K562 (cell line): ENCODE data around the gene COPA. TPM values are rescaled to one million over a fixed set of nuclear protein-coding genes. Genes with fewer than 3 reads are reported as not detected.
A peak's percentile ranks its signal among the peaks of the same experiment; 100 is the strongest.

Experiments
- BACH1 ChIP-seq: fragments of 200-800 bp; sonication (Bioruptor generic); IDR thresholded peaks from 2 replicates; pipeline ENCODE4 v1.6.1; 2016; ENCODE audit warnings: missing genetic modification characterization, missing compliant biosample characterization
- ETV5 ChIP-seq: sonication (generic); formaldehyde crosslinking; IDR thresholded peaks from 2 replicates; pipeline ENCODE4 v1.4.0; 2020; ENCODE audit warnings: low read depth, mild to moderate bottlenecking, missing genetic modification reagents
- GATAD2A ChIP-seq: fragments of 450-650 bp; IDR thresholded peaks from 2 replicates; pipeline ENCODE4 v1.6.1; 2017
- HDAC2 ChIP-seq: fragments of 450-650 bp; IDR thresholded peaks from 2 replicates; pipeline ENCODE4 v1.6.1; 2016; ENCODE audit warnings: mild to moderate bottlenecking
- LARP7 ChIP-seq: fragments of 450-650 bp; IDR thresholded peaks from 2 replicates; pipeline ENCODE4 v1.6.1; 2016
- OTX1 ChIP-seq: fragments of 450-650 bp; formaldehyde crosslinking; IDR thresholded peaks from 2 replicates; pipeline ENCODE4 v1.4.0; 2022; ENCODE audit warnings: mild to moderate bottlenecking
- PTRF ChIP-seq: fragments of 450-650 bp; IDR thresholded peaks from 2 replicates; pipeline ENCODE4 v1.6.1; 2016; ENCODE audit warnings: mild to moderate bottlenecking, missing genetic modification characterization, missing compliant biosample characterization
- RHOXF2B ChIP-seq: fragments of 250-450 bp; sonication (Bioruptor Pico); conservative IDR thresholded peaks from 2 replicates; pipeline ENCODE4 v1.5.1; 2021
- RNF2 ChIP-seq: sonication (generic); IDR thresholded peaks from 2 replicates; pipeline ENCODE4 v1.6.1; 2016
- SIN3B ChIP-seq: fragments of 450-650 bp; IDR thresholded peaks from 2 replicates; pipeline ENCODE4 v1.6.1; 2017; ENCODE audit warnings: low read depth, mild to moderate bottlenecking, moderate library complexity
- TAL1 ChIP-seq: fragments of 450-650 bp; IDR thresholded peaks from 2 replicates; pipeline ENCODE4 v1.6.1; 2016; ENCODE audit warnings: mild to moderate bottlenecking
- TBL1XR1 ChIP-seq, 2 experiments: IDR thresholded peaks; 2 replicates each; pipeline ENCODE4 v1.6.1; 2012; ENCODE audit warnings: improper control_type of control experiment in 2 of 2, low read length in 2 of 2, mild to moderate bottlenecking in 1 of 2
- WHSC1 ChIP-seq: IDR thresholded peaks from one replicate; pipeline ENCODE4 v1.6.1; 2012; ENCODE audit warnings: low read length, control low read depth, inconsistent platforms
- ZNF354B ChIP-seq: fragments of 250-450 bp; sonication (Bioruptor Pico); IDR thresholded peaks from 2 replicates; pipeline ENCODE4 v1.4.0; 2020
- ZNF75A ChIP-seq: fragments of 450-650 bp; formaldehyde crosslinking; IDR thresholded peaks from 2 replicates; pipeline ENCODE4 v1.4.0; 2020; ENCODE audit warnings: mild to moderate bottlenecking
- ZNF79 ChIP-seq: fragments of 250-450 bp; sonication (Bioruptor Pico); IDR thresholded peaks from 2 replicates; pipeline ENCODE4 v1.4.0; 2020; ENCODE audit warnings: low read depth, mild to moderate bottlenecking, moderate library complexity
- polyA plus RNA-seq, 8 experiments: library from polyadenylated mRNA; depleted of rRNA in 4 of 8; stranded (reverse) in 5 of 8; unstranded in 3 of 8; fragments of >200 nt; fragmentation: Nextera tagmentation in 2 of 8; fragmentation: Illumina TruSeq in 1 of 8; extraction: Ambion mirVana in 2 of 8; extraction: Trizol in 1 of 8; gene quantifications; 2 replicates each; pipeline versions ENCODE4 v1.2.1 to v1.2.3, GENCODE V29; 2011 to 2014; ENCODE audit warnings: inconsistent platforms in 1 of 8, missing spikeins in 1 of 8
- total RNA-seq, 7 experiments: library from RNA; depleted of rRNA in 6 of 7; stranded (reverse); fragments of >200 nt in 6 of 7; fragmentation: Illumina TruSeq in 2 of 7; extraction: Trizol in 2 of 7; gene quantifications; 2 replicates each; pipeline versions ENCODE4 v1.2.1 to v1.2.3, GENCODE V29; 2011 to 2021; ENCODE audit warnings: low replicate concordance in 1 of 7
- TF ChIP-seq, protein P1 (sequence below): sonication (generic); IDR thresholded peaks from 2 replicates; pipeline ENCODE4 v1.6.1; 2016
- TF ChIP-seq, protein P2 (sequence below): fragments of 450-650 bp; formaldehyde crosslinking; IDR thresholded peaks from 2 replicates; pipeline ENCODE4 v1.4.0; 2022; ENCODE audit warnings: mild to moderate bottlenecking, moderate library complexity
- TF ChIP-seq, protein P3 (sequence below): sonication (generic); formaldehyde crosslinking; IDR thresholded peaks from 2 replicates; pipeline ENCODE4 v1.8.1; 2022; ENCODE audit warnings: missing genetic modification reagents
- TF ChIP-seq, protein P4 (sequence below): fragments of 450-650 bp; IDR thresholded peaks from 2 replicates; pipeline ENCODE4 v1.6.1; 2017; ENCODE audit warnings: antibody characterized with exemption
- TF ChIP-seq, protein P5 (sequence below): fragments of 250-450 bp; sonication (Bioruptor Pico); IDR thresholded peaks from 2 replicates; pipeline ENCODE4 v1.4.0; 2020; ENCODE audit warnings: mild to moderate bottlenecking, moderate library complexity
- TF ChIP-seq, protein P6 (sequence below): fragments of 450-650 bp; formaldehyde crosslinking; IDR thresholded peaks from 2 replicates; pipeline ENCODE4 v1.4.0; 2020; ENCODE audit warnings: mild to moderate bottlenecking, moderate library complexity

The COPA gene
- total and polyA plus RNA-seq, 9 of the 15 experiments (the other 6 are each of a cell fraction or from before 2014, with no cell fraction given), result 49.8 to 222 (median 110) TPM

DNA sequence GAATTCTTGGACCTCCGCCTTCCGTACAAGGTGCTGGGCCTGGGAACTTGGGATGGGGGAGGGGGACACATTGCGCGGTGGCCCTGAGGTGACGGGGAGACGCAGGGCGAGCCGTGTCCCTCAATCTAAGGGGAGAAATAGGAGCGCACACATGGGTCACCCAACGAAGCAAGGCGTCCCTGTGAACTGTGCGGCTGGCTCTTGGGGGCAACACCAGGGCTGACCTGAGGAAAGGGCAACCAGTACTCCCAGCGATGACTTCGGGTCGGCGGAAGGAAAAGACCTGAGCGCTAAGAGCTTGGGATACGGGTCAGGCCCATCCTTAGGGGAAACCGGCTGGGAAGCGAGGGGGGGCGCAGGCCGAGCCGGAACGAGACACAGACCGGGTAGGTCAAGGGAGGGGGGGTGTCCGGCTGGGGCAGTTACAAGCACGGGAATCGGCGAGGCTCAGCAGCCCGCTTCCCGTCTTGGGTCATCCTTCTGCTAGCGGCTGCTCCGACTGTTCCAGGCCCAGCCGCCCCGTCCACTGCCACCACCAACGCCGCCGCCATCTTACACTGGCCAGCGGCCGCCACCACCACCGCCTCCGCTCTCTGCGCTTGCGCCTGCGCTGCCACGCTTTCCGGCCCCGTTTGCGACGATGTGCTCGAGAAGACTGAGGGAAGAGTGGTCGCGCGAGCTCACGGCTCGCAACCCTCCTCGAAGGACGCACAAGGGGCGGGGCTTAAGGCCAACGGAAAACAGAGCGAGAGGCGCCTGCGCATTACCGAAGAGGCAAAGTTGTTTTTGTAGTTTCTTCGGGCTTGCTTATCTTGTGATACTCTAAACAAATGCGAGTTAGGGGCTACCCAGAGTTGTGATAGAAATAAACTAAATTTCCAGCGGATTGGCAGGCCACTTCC lies 80.9 kb downstream of the COPA start, which contains the start of gene DCAF8 (continued):
- TF ChIP-seq, protein P1, sequence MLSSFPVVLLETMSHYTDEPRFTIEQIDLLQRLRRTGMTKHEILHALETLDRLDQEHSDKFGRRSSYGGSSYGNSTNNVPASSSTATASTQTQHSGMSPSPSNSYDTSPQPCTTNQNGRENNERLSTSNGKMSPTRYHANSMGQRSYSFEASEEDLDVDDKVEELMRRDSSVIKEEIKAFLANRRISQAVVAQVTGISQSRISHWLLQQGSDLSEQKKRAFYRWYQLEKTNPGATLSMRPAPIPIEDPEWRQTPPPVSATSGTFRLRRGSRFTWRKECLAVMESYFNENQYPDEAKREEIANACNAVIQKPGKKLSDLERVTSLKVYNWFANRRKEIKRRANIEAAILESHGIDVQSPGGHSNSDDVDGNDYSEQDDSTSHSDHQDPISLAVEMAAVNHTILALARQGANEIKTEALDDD, result no peak
- no peak for TF ChIP-seq ZNF75A (CRISPR knock-in tag)
- no peak for TF ChIP-seq HDAC2
- TF ChIP-seq, protein P2, sequence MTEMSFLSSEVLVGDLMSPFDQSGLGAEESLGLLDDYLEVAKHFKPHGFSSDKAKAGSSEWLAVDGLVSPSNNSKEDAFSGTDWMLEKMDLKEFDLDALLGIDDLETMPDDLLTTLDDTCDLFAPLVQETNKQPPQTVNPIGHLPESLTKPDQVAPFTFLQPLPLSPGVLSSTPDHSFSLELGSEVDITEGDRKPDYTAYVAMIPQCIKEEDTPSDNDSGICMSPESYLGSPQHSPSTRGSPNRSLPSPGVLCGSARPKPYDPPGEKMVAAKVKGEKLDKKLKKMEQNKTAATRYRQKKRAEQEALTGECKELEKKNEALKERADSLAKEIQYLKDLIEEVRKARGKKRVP (CRISPR knock-in tag), result peak; percentile 62
- no peak for TF ChIP-seq ZNF354B (CRISPR knock-in tag)
- TF ChIP-seq RNF2, result no peak
- no peak; the same call in 1 of the 2 replicates for TF ChIP-seq RHOXF2B
- no peak for TF ChIP-seq ZNF79
- no peak for TF ChIP-seq PTRF (tag)
- TF ChIP-seq OTX1 (CRISPR knock-in tag), result peak; percentile 69; the same call in 1 of the 2 replicates
- TF ChIP-seq GATAD2A, result no peak
- no peak for TF ChIP-seq TAL1
- TF ChIP-seq, protein P3, sequence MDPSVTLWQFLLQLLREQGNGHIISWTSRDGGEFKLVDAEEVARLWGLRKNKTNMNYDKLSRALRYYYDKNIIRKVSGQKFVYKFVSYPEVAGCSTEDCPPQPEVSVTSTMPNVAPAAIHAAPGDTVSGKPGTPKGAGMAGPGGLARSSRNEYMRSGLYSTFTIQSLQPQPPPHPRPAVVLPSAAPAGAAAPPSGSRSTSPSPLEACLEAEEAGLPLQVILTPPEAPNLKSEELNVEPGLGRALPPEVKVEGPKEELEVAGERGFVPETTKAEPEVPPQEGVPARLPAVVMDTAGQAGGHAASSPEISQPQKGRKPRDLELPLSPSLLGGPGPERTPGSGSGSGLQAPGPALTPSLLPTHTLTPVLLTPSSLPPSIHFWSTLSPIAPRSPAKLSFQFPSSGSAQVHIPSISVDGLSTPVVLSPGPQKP (CRISPR knock-in tag), result no peak
- TF ChIP-seq, protein P4, sequence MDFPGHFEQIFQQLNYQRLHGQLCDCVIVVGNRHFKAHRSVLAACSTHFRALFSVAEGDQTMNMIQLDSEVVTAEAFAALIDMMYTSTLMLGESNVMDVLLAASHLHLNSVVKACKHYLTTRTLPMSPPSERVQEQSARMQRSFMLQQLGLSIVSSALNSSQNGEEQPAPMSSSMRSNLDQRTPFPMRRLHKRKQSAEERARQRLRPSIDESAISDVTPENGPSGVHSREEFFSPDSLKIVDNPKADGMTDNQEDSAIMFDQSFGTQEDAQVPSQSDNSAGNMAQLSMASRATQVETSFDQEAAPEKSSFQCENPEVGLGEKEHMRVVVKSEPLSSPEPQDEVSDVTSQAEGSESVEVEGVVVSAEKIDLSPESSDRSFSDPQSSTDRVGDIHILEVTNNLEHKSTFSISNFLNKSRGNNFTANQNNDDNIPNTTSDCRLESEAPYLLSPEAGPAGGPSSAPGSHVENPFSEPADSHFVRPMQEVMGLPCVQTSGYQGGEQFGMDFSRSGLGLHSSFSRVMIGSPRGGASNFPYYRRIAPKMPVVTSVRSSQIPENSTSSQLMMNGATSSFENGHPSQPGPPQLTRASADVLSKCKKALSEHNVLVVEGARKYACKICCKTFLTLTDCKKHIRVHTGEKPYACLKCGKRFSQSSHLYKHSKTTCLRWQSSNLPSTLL, result no peak
- no peak for TF ChIP-seq WHSC1
- TF ChIP-seq BACH1 (tag), result no peak
- TF ChIP-seq, protein P5, sequence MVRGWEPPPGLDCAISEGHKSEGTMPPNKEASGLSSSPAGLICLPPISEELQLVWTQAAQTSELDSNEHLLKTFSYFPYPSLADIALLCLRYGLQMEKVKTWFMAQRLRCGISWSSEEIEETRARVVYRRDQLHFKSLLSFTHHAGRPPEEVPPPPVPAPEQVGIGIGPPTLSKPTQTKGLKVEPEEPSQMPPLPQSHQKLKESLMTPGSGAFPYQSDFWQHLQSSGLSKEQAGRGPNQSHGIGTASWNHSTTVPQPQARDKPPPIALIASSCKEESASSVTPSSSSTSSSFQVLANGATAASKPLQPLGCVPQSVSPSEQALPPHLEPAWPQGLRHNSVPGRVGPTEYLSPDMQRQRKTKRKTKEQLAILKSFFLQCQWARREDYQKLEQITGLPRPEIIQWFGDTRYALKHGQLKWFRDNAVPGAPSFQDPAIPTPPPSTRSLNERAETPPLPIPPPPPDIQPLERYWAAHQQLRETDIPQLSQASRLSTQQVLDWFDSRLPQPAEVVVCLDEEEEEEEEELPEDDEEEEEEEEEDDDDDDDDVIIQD (CRISPR knock-in tag), result peak; percentile 21; the same call in 1 of the 2 replicates
- TF ChIP-seq LARP7, result 0 out of 2 replicates have a peak, but pooled peaks have one; percentile 29
- 0 out of 2 replicates have a peak, but pooled peaks have one; percentile 30 for TF ChIP-seq ETV5 (CRISPR knock-in tag)
- 0 out of 4 replicates have a peak, but pooled peaks of 1 of the 2 experiments have one; percentile 6 for TF ChIP-seq TBL1XR1 (IDR thresholded peaks at IDR 0.05; ENCODE audit: low read length in 2 of 2)
- TF ChIP-seq, protein P6, sequence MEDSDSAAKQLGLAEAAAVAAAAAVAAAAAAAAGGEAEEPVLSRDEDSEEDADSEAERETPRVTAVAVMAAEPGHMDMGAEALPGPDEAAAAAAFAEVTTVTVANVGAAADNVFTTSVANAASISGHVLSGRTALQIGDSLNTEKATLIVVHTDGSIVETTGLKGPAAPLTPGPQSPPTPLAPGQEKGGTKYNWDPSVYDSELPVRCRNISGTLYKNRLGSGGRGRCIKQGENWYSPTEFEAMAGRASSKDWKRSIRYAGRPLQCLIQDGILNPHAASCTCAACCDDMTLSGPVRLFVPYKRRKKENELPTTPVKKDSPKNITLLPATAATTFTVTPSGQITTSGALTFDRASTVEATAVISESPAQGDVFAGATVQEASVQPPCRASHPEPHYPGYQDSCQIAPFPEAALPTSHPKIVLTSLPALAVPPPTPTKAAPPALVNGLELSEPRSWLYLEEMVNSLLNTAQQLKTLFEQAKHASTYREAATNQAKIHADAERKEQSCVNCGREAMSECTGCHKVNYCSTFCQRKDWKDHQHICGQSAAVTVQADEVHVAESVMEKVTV (CRISPR knock-in tag), result no peak
- TF ChIP-seq SIN3B, result peak; percentile 73
